Lung (tissue), 12 donors: Measurements from ENCODE around the gene MAGI2. TPM values are rescaled to one million over a fixed set of nuclear protein-coding genes. Genes with fewer than 3 reads are reported as not detected.

ENCODE experiments used
- ATAC-seq: fragments of 200-7000 bp; cut with Tn5 transposase; one replicate; pipeline ENCODE4 v1.9.1; 2020; ENCODE audit warnings: moderate number of reproducible peaks; ENCODE audit not compliant: insufficient read depth, low FRiP score
- DNase-seq, 3 donors: peaks; one replicate each; pipeline ENCODE4 v3.0.0-alpha.2; 2013 to 2017
- H3K27ac ChIP-seq, 2 donors: one replicate each; pipeline ENCODE4 v1.5.1; 2013; ENCODE audit warnings: mild to moderate bottlenecking in 2 of 2, moderate library complexity in 2 of 2, control low read depth in 1 of 2, inconsistent platforms in 1 of 2, low read depth in 1 of 2, low read length in 1 of 2
- H3K27me3 ChIP-seq, 3 donors: one replicate each; pipeline ENCODE4 v1.5.1; 2013; ENCODE audit warnings: low read length in 2 of 3; ENCODE audit not compliant: control insufficient read depth in 3 of 3, insufficient read depth in 3 of 3
- H3K36me3 ChIP-seq, 4 donors: one replicate each; pipeline ENCODE4 v1.5.1; 2013; ENCODE audit warnings: low read length in 4 of 4, mild to moderate bottlenecking in 1 of 4, moderate library complexity in 1 of 4; ENCODE audit not compliant: control insufficient read depth in 4 of 4, insufficient read depth in 4 of 4
- H3K4me1 ChIP-seq, 5 donors: one replicate each; pipeline ENCODE4 v1.5.1; 2013; ENCODE audit warnings: low read length in 5 of 5, mild to moderate bottlenecking in 2 of 5, moderate library complexity in 1 of 5; ENCODE audit not compliant: control insufficient read depth in 5 of 5, insufficient read depth in 5 of 5
- H3K4me3 ChIP-seq: one replicate; pipeline ENCODE4 v1.5.1; 2013; ENCODE audit warnings: mild to moderate bottlenecking, control low read depth, moderate library complexity
- H3K9ac ChIP-seq, 2 donors: one replicate each; pipeline ENCODE4 v1.5.1; 2013; ENCODE audit warnings: low read length in 2 of 2, control low read depth in 1 of 2; ENCODE audit not compliant: insufficient read depth in 1 of 2
- H3K9me3 ChIP-seq, 4 donors: one replicate each; pipeline ENCODE4 v1.5.1; 2013; ENCODE audit warnings: low read length in 3 of 4, mild to moderate bottlenecking in 1 of 4, moderate library complexity in 1 of 4; ENCODE audit not compliant: control insufficient read depth in 4 of 4, insufficient read depth in 3 of 4
- WGBS, 2 donors: extraction: QIAGEN DNeasy Blood & Tissue Kit; methylation state at CpG; one replicate each; pipeline ENCODE4 v1.1.7; 2013; 5-methylcytosine and 5-hydroxymethylcytosine counted together
- polyA plus RNA-seq, 2 donors: library from polyadenylated mRNA; stranded (reverse); fragments of 200-250 nt; gene quantifications; one replicate each; pipeline ENCODE4 v1.2.1, GENCODE V29; 2013
- total RNA-seq, 2 donors: library from RNA; depleted of rRNA in 1 of 2; stranded (reverse); fragments of >200 nt in 1 of 2; gene quantifications; one replicate each; pipeline ENCODE4 v1.2.1, GENCODE V29; 2014 to 2021
- TF ChIP-seq, protein P1 (sequence below): IDR thresholded peaks from 2 replicates; pipeline ENCODE4 v1.5.1; 2012; ENCODE audit warnings: mild to moderate bottlenecking; ENCODE audit errors: control extremely low read depth, extremely low read depth
- donor health status: control.
- donor health status: control.
- donor health status: Bipolar disorder and iron deficiency.
- donor health status: healthy.
- donor health status: DM: yes; HTN: yes; CAD: no.

Gene MAGI2
- total and polyA plus RNA-seq, 4 donors, result 0.94 to 18.0 (median 5.3) TPM

GRCh38 chr7:78164459-78164858, 1289.0 kb downstream of the MAGI2 start:
- Histone ChIP-seq H3K4me1 (peaks cover 0 to 3% (median 0%) of the 10 kb centered on the region in 5 donors), H3K4me3 (no peak overlapping the region), H3K27ac (no peak overlapping the region), H3K27me3 (no peaks in the 10 kb centered on the region), H3K9ac (no peak overlapping the region), H3K9me3 (no peaks in the 10 kb centered on the region), H3K36me3 (peaks cover 0 to 2% (median 0%) of the 10 kb centered on the region in 4 donors)
- WGBS, 2 donors, result 64 to 75% methylated on average over 1 of the region's 1 CpG
- DNase-seq (peak in 1 of 3 donors; percentile 23), ATAC-seq (no peak)
- TF ChIP-seq, protein P1, sequence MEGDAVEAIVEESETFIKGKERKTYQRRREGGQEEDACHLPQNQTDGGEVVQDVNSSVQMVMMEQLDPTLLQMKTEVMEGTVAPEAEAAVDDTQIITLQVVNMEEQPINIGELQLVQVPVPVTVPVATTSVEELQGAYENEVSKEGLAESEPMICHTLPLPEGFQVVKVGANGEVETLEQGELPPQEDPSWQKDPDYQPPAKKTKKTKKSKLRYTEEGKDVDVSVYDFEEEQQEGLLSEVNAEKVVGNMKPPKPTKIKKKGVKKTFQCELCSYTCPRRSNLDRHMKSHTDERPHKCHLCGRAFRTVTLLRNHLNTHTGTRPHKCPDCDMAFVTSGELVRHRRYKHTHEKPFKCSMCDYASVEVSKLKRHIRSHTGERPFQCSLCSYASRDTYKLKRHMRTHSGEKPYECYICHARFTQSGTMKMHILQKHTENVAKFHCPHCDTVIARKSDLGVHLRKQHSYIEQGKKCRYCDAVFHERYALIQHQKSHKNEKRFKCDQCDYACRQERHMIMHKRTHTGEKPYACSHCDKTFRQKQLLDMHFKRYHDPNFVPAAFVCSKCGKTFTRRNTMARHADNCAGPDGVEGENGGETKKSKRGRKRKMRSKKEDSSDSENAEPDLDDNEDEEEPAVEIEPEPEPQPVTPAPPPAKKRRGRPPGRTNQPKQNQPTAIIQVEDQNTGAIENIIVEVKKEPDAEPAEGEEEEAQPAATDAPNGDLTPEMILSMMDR, result no peak

- no peak for ATAC-seq
- 79 to 83% methylated on average over 5 of the region's 5 CpGs for WGBS, 2 donors
These were observed 1291.7 kb downstream of the MAGI2 start for GRCh38 chr7:78161781-78162180.

DNA sequence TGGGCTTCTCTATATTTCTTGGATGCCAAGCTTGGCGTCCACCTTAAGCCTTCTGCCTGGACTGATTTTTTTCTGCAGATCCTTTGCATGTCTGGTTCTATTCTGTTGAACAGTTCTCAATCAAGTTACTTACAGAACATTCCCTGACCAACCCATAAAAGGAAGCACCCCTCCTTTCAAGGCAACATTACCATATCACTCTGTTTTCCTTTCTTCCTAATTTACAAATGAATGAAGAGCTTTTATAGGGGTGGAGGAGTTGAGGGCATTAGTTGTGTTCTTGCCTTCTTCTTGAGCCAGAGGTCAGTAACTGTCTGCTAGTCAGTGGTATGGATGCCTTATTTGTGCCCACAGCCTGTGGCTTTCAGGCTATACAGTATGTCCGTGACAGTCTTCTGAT, 1293.9 kb downstream of the MAGI2 start:
- H3K27ac ChIP-seq, result no peak overlapping the region

More at GRCh38 chr7:78161781-78162180, 1291.7 kb downstream of the MAGI2 start:
- Histone ChIP-seq H3K4me1 (peaks cover 0 to 3% (median 0%) of the 10 kb centered on the region in 5 donors), H3K27ac (no peak overlapping the region), H3K36me3 (peaks cover 0 to 2% (median 0%) of the 10 kb centered on the region in 4 donors), H3K27me3 (no peaks in the 10 kb centered on the region), H3K9me3 (no peaks in the 10 kb centered on the region), H3K9ac (no peak overlapping the region), H3K4me3 (no peak overlapping the region)
- no peak for DNase-seq
- TF ChIP-seq, protein P1, result no peak

More for the DNA sequence above, 1293.9 kb downstream of the MAGI2 start:
- Histone ChIP-seq H3K4me1 (peaks cover 0 to 2% (median 0%) of the 10 kb centered on the region in 5 donors), H3K4me3 (no peak overlapping the region), H3K36me3 (peaks cover 0 to 2% (median 0%) of the 10 kb centered on the region in 4 donors), H3K27me3 (no peaks in the 10 kb centered on the region), H3K9ac (no peak overlapping the region), H3K9me3 (no peaks in the 10 kb centered on the region)
- 92 to 96% methylated on average over 2 of the region's 2 CpGs for WGBS, 2 donors
- TF ChIP-seq, protein P1, result no peak
- ATAC-seq, result no peak
- no peak for DNase-seq
